Measurements from ENCODE around the gene ELF4.

Gene ELF4

DNA sequence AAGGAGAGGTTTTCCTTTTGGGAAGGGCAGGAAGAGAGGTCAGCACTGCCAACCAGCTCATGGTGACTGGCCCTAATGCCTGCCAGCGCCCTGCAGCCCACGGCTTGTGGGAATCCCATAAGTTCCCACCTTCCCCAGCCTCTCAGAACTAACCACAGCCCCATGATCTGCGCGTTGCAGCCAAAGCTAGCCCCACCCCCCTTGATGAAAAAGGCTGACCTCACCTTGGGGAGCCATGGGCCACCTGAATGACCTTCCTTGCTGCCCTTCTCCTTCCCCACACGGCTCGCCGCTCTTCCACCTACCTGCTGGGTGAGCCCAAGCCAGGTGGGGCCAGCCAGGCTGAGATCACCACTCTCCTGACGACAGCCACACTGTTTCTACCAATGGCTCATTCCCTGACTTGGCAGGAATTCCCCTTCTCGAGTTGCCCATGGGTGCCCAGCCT lies 3.9 kb upstream of the ELF4 start:
- no peak for DNase-seq (ENCODE audit: low read depth)

DNA sequence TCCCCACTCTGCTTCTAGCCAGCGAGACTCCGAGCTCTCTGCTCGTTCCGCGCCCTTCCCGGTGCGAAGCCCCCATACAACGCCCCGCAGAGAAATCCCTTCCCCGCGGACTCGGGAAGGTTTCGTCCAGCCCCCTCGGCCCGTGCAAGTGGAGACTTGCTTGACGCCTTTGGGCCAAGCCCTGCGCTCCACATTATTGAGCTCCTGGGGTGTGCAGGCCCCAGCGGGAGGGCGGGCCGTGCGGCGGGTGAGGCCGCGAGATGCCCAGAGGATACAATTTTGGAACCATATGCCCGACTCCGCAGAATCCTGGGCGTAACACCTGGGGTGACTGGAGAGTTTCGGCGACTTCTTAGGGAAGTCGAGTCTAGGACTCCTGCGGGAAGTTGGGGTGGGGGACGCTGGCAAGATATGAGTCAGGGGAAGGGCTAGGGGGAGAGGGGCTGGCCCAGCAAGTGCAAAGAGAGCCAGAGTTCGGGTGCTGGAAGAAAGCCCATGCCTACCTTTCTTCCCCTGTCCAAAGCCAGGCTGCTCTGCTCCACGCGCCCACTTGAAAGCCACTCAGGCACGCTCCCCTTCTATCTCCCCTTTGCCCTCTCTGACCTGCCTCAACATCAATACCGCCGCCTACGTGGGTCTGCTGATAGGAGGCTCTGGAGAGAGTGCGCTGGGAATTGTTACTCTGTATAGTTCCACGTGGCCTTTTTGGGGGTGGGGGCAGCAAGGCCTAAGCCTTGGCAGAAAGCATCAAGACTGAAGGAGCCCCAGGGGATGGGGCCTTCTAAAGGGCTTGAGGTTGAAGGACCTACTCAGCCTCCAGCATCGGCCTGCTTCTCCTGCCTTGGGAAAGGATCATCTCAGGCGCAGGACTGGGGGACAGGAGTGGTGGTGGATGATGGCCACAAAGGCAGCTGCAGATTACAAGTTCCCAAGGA lies 1.2 kb upstream of the ELF4 start:
- DNase-seq (ENCODE audit: low read depth) = no peak

GRCh38 chrX:130109429-130110378 lies 593 bp downstream of the ELF4 start:
- no peak for DNase-seq (ENCODE audit: low read depth)

DNA sequence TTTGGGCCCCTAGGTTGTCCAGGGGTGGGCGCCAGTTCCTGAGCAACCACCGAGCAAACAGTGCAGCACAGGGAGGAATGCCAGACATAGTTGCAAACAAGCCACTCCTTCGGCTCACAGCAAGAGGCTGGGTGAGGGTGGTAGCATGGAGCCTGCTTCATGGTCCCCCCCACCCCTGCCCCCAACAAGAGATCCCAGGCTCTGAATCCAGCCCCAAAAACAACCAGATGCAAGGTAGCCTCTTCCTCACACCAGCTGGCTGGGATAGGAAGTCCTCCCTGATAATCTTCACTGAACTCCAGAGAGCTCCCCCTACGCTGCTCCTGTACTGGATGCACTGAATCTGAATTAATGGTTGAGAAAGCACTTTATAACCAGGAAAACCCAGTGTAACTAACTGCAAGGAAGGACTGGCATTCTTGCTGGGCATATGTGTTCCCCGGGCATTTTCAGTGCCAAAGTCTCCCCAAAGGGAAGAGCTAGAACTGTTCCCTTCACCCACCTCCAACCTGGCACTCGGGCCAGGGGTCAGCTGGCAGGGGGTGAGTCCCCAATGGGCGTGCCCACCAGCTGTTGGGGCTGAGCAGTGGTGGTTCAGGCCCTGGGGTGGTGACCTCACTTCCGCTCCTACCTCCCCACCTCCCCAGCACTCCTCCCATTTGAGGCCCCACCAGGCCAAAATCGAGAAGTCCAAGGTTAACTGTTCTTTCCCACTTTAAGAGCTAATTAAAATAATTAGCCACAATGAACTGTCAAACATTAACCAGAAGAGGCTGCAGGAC lies 1.5 kb downstream of the ELF4 start:
- DNase-seq (ENCODE audit: low read depth) = no peak

GRCh38 chrX:130106071-130106470 lies 4.2 kb downstream of the ELF4 start:
- no peak for DNase-seq (ENCODE audit: low read depth)

- no peak for DNase-seq (ENCODE audit: low read depth)
These were observed 5.1 kb downstream of the ELF4 start for GRCh38 chrX:130105244-130105643.

GRCh38 chrX:130103605-130104004 lies 6.7 kb downstream of the ELF4 start:
- DNase-seq (ENCODE audit: low read depth) = no peak

GRCh38 chrX:130100180-130100579 lies 10.1 kb downstream of the ELF4 start:
- no peak for DNase-seq (ENCODE audit: low read depth)

- DNase-seq (ENCODE audit: low read depth) = no peak
These were observed 12.1 kb downstream of the ELF4 start for GRCh38 chrX:130098210-130098552.

DNA sequence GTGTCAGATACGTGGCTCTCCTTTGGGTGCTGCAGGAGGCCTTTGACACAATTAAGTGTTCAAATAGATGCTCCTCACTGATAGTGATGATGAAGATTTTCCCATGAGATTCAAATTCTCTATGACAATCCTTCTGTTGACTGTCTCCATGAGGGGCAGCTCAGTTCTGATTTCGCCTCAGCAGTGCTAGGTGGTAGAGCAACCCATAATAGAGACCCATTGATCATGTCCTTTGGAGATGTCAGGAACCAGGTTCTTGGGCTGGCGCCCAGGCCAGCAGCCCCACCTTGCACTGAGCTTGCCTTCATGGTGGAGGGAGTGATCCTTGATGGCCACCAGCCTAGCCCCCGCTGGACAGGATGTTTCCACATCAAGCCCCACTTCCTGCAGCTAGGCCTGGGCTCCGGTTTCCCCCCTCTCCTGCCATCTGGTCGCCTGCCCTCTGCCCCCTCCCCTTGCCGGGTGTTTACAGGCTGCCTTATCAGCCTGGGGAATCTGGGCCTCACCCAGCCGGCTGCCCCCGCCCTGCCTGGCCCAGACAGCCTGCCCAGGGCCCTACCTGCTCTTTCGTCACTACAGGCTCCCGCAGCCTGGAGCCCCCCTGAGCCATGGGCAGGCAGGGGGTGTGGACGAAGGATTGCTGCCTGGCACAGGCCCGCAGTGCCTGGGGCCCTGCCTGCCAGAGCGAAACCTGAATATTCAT lies 12.6 kb downstream of the ELF4 start:
- no peak for DNase-seq (ENCODE audit: low read depth)

DNA sequence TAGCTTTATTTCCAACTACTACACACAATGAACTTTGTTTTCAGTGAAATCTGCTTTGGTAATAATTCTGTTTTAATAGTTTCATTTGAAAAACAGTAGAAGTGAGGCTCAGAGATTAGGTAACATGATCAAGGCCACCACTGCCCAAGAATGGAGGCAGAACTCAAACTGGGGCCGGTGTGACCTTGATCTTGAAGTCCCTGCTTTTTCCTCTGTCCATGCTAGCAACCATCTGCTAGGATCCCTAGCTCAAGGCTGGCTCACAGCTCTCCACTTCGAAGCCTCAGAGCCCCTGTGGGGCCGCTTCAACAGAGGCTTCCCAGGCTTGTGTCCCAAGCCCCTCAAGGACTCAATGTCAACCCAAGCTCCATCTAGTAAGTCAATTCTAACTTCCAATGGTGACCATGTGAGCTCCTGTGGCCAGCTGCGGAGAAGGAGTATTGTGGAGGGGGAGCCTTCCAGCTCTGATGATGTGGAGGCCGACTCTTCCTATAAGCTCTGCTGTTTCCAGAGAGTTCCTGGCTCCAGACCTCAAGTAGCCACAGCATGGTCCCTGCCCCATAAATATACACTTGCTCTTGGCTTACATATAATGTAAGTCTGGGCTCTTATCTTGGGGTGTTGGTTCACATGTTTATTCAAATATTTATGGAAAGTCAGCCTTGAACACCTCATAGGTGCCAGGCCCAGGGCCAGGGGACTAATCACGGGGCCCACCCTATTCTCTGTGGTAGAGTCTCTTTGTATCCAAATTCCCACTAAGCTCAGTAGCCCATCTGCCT lies 14.9 kb downstream of the ELF4 start:
- DNase-seq (ENCODE audit: low read depth) = no peak

DNA sequence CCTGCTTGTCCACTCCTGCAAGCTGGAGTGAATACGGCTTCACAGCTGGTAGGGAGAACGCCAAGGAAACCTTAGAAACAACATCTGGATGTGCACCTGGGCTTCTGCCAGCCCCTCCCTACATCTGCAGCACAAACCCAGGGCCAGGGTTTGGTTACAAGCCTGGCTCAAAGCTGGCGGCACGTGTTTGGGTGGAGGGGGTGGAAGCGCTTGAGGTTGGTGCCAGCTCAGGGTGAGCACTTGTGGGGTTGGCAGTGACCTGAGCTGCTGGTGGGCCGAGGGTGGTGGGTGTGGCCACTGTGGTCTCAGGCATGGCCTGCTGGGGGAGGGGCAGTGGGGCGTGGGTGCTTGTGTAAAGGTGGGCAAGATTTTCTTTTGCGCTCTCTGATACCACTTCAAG lies 15.6 kb downstream of the ELF4 start:
- DNase-seq (ENCODE audit: low read depth) = no peak

GRCh38 chrX:130093271-130093670 lies 17.0 kb downstream of the ELF4 start:
- no peak for DNase-seq (ENCODE audit: low read depth)

DNA sequence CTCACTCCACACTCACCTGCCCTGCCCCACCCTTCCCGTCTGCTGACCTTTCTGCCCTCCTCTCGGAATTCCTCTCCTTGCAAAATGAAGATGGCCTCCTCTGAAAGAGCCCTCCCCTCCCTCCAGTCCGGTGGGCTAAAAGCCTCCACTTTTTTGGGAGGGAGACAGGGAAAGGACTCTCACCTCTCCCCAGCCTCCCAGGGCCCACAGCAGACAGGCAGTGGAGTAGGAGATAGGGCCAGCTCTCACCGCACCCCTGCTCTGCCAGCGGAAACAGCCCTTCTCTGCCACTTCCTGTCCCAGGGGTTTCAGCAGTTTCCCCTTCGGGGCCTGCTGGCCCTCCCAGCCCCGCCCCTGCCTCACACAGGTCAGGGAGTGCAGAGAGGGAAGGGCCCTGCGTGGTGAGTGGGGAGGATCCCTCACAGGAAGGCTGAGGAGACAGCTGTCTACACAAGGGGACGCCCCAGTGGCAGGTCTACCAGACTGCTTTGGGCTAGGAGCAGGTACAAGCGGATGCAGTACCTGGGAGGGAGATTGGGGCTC lies 18.2 kb downstream of the ELF4 start:
- DNase-seq (ENCODE audit: low read depth) = peak; percentile 85

GRCh38 chrX:130090364-130090763 lies 19.9 kb downstream of the ELF4 start:
- DNase-seq (ENCODE audit: low read depth) = no peak

GRCh38 chrX:130086447-130087206 lies 23.7 kb downstream of the ELF4 start:
- DNase-seq (ENCODE audit: low read depth) = peak; percentile 55

- DNase-seq (ENCODE audit: low read depth) = no peak
These were observed 24.5 kb downstream of the ELF4 start for GRCh38 chrX:130085551-130086446.

DNA sequence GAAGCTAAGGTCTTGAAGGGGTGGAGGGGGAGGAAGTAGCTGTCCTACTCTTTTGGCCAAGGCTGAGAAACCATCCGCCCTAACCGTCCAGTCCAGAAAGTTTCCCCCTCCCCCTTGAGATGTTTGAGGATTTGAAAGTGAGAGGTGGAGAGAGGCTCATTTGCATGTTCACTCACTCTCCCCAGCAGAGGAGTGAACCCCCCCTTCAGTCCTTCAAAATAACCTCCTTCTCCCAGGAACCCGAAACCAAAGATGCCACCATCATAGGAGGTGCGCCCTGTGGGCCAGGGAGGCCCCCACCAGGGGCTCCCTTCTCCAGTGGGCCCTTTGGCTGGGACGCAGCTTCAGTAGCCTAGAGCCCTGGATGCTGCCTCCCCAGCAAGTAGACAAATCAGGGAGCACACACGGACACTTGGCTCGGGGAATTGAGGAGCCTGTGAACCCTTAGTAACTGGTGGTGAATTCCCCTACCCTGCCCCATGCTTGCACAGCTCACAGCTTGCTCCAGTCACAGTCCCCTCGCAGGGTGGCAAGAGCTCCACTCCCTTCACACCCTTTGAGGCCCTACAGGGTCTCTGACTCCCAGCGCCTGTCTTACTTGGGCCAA lies 25.6 kb downstream of the ELF4 start:
- DNase-seq (ENCODE audit: low read depth) = no peak

All from activated T-helper 1 cell treated with Interleukin-2 at 50 U/mL for 16 hours (primary cell).